Gastrocnemius medialis (tissue), 4 donors: Measurements from ENCODE around the gene LIMK1.

ENCODE experiments used
- POLR2A ChIP-seq, 2 donors: fragments of 450-650 bp; IDR thresholded peaks; one replicate each; pipeline ENCODE4 v1.6.1; 2017; ENCODE audit warnings: antibody characterized with exemption in 2 of 2, mild to moderate bottlenecking in 2 of 2, moderate library complexity in 2 of 2
- TF ChIP-seq, protein P1 (sequence below), 5 experiments: fragments of 450-650 bp in 3 of 5; fragments of 200-600 bp in 2 of 5; sonication (generic) in 2 of 5; IDR thresholded peaks in 4 of 5; conservative IDR thresholded peaks in 1 of 5; 1 replicate in 4 of 5; 2 replicates in 1 of 5; pipeline ENCODE4 v1.5.1; 2016 to 2019; ENCODE audit warnings: antibody characterized with exemption in 5 of 5, mild to moderate bottlenecking in 3 of 5, moderate library complexity in 3 of 5

DNA sequence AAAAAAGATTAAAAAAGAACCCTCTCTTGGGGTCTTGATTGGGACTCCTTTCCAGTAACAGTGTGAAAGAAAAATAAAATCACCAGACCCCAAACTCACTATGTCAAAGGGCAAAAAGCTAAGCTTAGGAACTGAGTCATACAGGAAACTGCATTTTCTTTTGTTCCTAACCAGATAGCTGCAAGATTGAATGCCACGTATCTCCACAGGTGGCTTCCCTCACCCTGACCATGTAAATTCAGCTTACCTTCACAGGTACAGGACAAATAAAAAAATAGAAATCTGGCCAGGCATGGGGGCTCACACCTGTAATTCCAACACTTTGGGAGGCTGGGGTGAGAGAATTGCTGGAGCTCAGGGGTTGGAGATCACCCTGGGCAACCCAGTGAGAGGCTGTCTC is 58.1 kb downstream of the LIMK1 start:
- TF ChIP-seq, protein P1, sequence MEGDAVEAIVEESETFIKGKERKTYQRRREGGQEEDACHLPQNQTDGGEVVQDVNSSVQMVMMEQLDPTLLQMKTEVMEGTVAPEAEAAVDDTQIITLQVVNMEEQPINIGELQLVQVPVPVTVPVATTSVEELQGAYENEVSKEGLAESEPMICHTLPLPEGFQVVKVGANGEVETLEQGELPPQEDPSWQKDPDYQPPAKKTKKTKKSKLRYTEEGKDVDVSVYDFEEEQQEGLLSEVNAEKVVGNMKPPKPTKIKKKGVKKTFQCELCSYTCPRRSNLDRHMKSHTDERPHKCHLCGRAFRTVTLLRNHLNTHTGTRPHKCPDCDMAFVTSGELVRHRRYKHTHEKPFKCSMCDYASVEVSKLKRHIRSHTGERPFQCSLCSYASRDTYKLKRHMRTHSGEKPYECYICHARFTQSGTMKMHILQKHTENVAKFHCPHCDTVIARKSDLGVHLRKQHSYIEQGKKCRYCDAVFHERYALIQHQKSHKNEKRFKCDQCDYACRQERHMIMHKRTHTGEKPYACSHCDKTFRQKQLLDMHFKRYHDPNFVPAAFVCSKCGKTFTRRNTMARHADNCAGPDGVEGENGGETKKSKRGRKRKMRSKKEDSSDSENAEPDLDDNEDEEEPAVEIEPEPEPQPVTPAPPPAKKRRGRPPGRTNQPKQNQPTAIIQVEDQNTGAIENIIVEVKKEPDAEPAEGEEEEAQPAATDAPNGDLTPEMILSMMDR (IDR thresholded peaks at IDR 0.05 in 4 of 5, conservative IDR thresholded peaks at IDR 0.05 in 1 of 5): no peak
- TF ChIP-seq POLR2A (IDR thresholded peaks at IDR 0.05): no peak
